Suprapubic skin (tissue), 4 donors: ENCODE results near the gene COL5A1. TPM values are rescaled to one million over a fixed set of nuclear protein-coding genes. Genes with fewer than 3 reads are reported as not detected.

Experiments
- DNase-seq, 2 donors: peaks; one replicate each; pipeline ENCODE4 v3.0.0-alpha.2; 2019; ENCODE audit warnings: low spot score in 2 of 2
- H3K27ac ChIP-seq: fragments of 200-600 bp; sonication (generic); one replicate; pipeline ENCODE4 v1.5.1; 2019
- H3K27me3 ChIP-seq: fragments of 200-600 bp; sonication (generic); one replicate; pipeline ENCODE4 v1.5.1; 2019
- H3K36me3 ChIP-seq: fragments of 200-600 bp; sonication (generic); one replicate; pipeline ENCODE4 v1.5.1; 2019
- H3K4me1 ChIP-seq: fragments of 200-600 bp; sonication (generic); one replicate; pipeline ENCODE4 v1.5.1; 2019
- H3K4me3 ChIP-seq: fragments of 200-600 bp; sonication (generic); one replicate; pipeline ENCODE4 v1.5.1; 2019; ENCODE audit warnings: mild to moderate bottlenecking
- H3K9me3 ChIP-seq: fragments of 200-600 bp; sonication (generic); one replicate; pipeline ENCODE4 v1.5.1; 2019
- CTCF ChIP-seq, 2 donors: fragments of 200-600 bp in 1 of 2; fragments of 450-650 bp in 1 of 2; sonication (generic) in 1 of 2; IDR thresholded peaks; one replicate each; pipeline ENCODE4 v1.5.1; 2016 to 2019; ENCODE audit warnings: antibody characterized with exemption in 2 of 2, mild to moderate bottlenecking in 1 of 2, moderate library complexity in 1 of 2
- EP300 ChIP-seq: sonication (generic); formaldehyde crosslinking; IDR thresholded peaks from one replicate; pipeline ENCODE4 v1.6.1; 2017; ENCODE audit warnings: antibody characterized with exemption
- POLR2A ChIP-seq, 2 donors: fragments of 450-650 bp; IDR thresholded peaks; one replicate each; pipeline ENCODE4 v1.6.1; 2017; ENCODE audit warnings: antibody characterized with exemption in 2 of 2, mild to moderate bottlenecking in 2 of 2, moderate library complexity in 2 of 2
- POLR2AphosphoS5 ChIP-seq, 3 donors: sonication (generic); formaldehyde crosslinking; IDR thresholded peaks; one replicate each; pipeline ENCODE4 v1.6.1; 2017; ENCODE audit warnings: antibody characterized with exemption in 3 of 3
- WGBS: methylation state at CpG from one replicate; pipeline ENCODE4 v1.1.5; 2018; 5-methylcytosine and 5-hydroxymethylcytosine counted together
- total RNA-seq, 4 donors: library from RNA; depleted of rRNA; stranded (reverse); fragments of >200 nt; gene quantifications; one replicate each; pipeline ENCODE4 v1.1.0, GENCODE V29; 2016

The COL5A1 gene
- total RNA-seq, 4 donors from 2014 or later = 8.6 to 16.5 (median 15.4) TPM

- Histone ChIP-seq H3K27me3 (peaks cover 18% of the 10 kb centered on the region), H3K4me1 (peaks cover 28% of the 10 kb centered on the region), H3K9me3 (no peaks in the 10 kb centered on the region), H3K36me3 (peaks cover 23% of the 10 kb centered on the region), H3K27ac (no peak overlapping the region), H3K4me3 (no peak overlapping the region)
- 90% methylated on average over 29 of the region's 30 CpGs for WGBS
- no peak for DNase-seq
- TF ChIP-seq POLR2A (IDR thresholded peaks at IDR 0.05) = no peak
- TF ChIP-seq POLR2AphosphoS5 (IDR thresholded peaks at IDR 0.05) = no peak
- TF ChIP-seq EP300 = no peak
Observed at GRCh38 chr9:134775081-134775951, 133.7 kb downstream of the COL5A1 start.

GRCh38 chr9:134776080-134776796 is 134.6 kb downstream of the COL5A1 start:
- Histone ChIP-seq H3K4me1 (peaks cover 28% of the 10 kb centered on the region), H3K27me3 (peaks cover 18% of the 10 kb centered on the region), H3K36me3 (peaks cover 27% of the 10 kb centered on the region), H3K9me3 (no peaks in the 10 kb centered on the region), H3K27ac (no peak overlapping the region), H3K4me3 (no peak overlapping the region)
- DNase-seq = no peak
- TF ChIP-seq CTCF (IDR thresholded peaks at IDR 0.05) (no peak), POLR2AphosphoS5 (IDR thresholded peaks at IDR 0.05) (no peak), EP300 (no peak), POLR2A (IDR thresholded peaks at IDR 0.05) (no peak)
- WGBS = 74% methylated on average over 19 of the region's 19 CpGs

GRCh38 chr9:134777153-134777552 is 135.6 kb downstream of the COL5A1 start:
- WGBS = 77% methylated on average over 5 of the region's 13 CpGs
- peaks cover 28% of the 10 kb centered on the region for H3K4me1 ChIP-seq
- no peak for TF ChIP-seq EP300
- H3K36me3 ChIP-seq = peaks cover 27% of the 10 kb centered on the region
- H3K4me3 ChIP-seq = no peak overlapping the region
- peaks cover 22% of the 10 kb centered on the region for H3K27me3 ChIP-seq
- no peak overlapping the region for H3K27ac ChIP-seq
- H3K9me3 ChIP-seq = no peaks in the 10 kb centered on the region
- DNase-seq = no peak

GRCh38 chr9:134778156-134778555 is 136.6 kb downstream of the COL5A1 start:
- H3K4me3 ChIP-seq = no peak overlapping the region
- no peak overlapping the region for H3K27ac ChIP-seq
- WGBS = 75% methylated on average over 13 of the region's 13 CpGs
- no peaks in the 10 kb centered on the region for H3K9me3 ChIP-seq
- peaks cover 22% of the 10 kb centered on the region for H3K27me3 ChIP-seq
- peaks cover 35% of the 10 kb centered on the region for H3K4me1 ChIP-seq
- TF ChIP-seq EP300 (no peak), CTCF (IDR thresholded peaks at IDR 0.05) (no peak), POLR2A (IDR thresholded peaks at IDR 0.05) (no peak), POLR2AphosphoS5 (IDR thresholded peaks at IDR 0.05) (no peak)
- H3K36me3 ChIP-seq = peaks cover 21% of the 10 kb centered on the region
- DNase-seq = no peak

GRCh38 chr9:134778841-134779411 is 137.3 kb downstream of the COL5A1 start:
- TF ChIP-seq POLR2A (IDR thresholded peaks at IDR 0.05) = no peak
- TF ChIP-seq CTCF (IDR thresholded peaks at IDR 0.05) = peak; percentile 5 to 43
- 29% methylated on average over 9 of the region's 17 CpGs for WGBS
- H3K4me1 ChIP-seq = peaks cover 42% of the 10 kb centered on the region

GRCh38 chr9:134779640-134780039 is 138.0 kb downstream of the COL5A1 start:
- no peak for DNase-seq
- 81% methylated on average over 7 of the region's 8 CpGs for WGBS
- no peaks in the 10 kb centered on the region for H3K9me3 ChIP-seq
- TF ChIP-seq EP300 (no peak), POLR2AphosphoS5 (IDR thresholded peaks at IDR 0.05) (no peak), CTCF (IDR thresholded peaks at IDR 0.05) (no peak), POLR2A (IDR thresholded peaks at IDR 0.05) (no peak)
- H3K4me1 ChIP-seq = peaks cover 49% of the 10 kb centered on the region
- H3K4me3 ChIP-seq = no peak overlapping the region
- H3K36me3 ChIP-seq = peaks cover 7% of the 10 kb centered on the region
- H3K27ac ChIP-seq = no peak overlapping the region
- H3K27me3 ChIP-seq = peaks cover 20% of the 10 kb centered on the region

More at GRCh38 chr9:134778841-134779411, 137.3 kb downstream of the COL5A1 start:
- H3K9me3 ChIP-seq = no peaks in the 10 kb centered on the region
- H3K4me3 ChIP-seq = no peak overlapping the region
- no peak for DNase-seq
- peaks cover 22% of the 10 kb centered on the region for H3K27me3 ChIP-seq
- peaks cover 14% of the 10 kb centered on the region for H3K36me3 ChIP-seq
- no peak overlapping the region for H3K27ac ChIP-seq
